Measurements from ENCODE around the gene IGFBPL1.
"Not testable (repeated sequence)": the region's sequence is repeated elsewhere in the genome, so short reads cannot be mapped to it uniquely, and the experiment has no call there.

IGFBPL1 gene

DNA sequence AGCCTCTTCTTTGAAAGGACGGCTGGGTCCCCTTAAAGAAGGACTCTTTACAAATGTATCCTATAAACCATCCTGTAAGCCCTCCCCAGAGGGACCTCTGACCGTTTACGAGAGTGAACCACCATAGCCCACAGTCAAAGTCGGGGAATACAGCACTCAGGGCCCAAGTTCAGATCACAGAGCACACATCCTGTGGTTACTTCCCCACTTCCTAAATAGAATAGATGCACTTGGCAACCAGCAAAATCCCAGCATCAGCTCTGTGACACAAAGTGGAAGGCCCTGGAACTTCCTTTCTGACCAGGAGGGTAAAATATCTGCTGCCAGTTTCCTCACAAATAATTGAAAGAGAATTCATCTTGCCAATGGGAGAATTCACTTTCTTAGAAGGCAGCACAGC lies 6.9 kb upstream of the IGFBPL1 start:
- no peak for DNase-seq

DNA sequence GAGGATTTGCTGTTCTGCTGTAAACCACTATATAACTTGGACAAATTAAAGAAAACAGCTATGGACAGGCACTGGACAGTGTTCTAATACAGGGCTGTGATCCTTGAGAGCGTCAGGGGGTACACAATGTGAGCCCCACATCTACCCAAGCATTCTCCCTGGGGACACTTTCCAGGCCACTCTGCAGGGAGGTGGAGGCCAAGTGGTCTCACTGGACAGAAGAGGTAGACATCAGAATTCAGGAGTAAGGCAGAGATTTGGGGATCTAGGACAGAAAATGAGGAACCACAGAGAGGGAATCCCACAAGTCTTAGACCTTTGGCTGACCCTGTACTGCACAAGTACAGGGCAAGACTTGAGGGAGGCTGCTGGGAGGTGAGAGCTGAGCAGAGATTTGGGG lies 3.8 kb upstream of the IGFBPL1 start:
- no peak for DNase-seq

DNA sequence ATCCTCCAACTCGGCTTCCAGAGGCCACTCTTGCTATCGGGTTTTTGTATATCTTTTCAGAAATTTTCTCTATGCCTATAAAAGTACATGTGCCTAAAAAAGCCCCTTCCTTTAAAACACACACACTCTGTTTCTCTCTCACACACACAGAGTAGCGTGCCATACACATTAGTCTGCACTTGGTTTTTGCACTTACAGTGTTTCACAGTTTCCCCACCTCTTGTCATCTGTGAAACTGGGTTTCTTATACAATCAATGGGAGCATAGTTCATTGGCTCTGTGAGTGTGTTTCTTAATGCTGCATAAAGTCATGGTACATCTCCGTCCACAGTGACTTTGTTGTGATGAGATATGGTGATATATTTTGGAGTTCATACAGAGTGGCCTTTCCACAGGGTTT lies 664 bp upstream of the IGFBPL1 start:
- DNase-seq, result no peak

DNA sequence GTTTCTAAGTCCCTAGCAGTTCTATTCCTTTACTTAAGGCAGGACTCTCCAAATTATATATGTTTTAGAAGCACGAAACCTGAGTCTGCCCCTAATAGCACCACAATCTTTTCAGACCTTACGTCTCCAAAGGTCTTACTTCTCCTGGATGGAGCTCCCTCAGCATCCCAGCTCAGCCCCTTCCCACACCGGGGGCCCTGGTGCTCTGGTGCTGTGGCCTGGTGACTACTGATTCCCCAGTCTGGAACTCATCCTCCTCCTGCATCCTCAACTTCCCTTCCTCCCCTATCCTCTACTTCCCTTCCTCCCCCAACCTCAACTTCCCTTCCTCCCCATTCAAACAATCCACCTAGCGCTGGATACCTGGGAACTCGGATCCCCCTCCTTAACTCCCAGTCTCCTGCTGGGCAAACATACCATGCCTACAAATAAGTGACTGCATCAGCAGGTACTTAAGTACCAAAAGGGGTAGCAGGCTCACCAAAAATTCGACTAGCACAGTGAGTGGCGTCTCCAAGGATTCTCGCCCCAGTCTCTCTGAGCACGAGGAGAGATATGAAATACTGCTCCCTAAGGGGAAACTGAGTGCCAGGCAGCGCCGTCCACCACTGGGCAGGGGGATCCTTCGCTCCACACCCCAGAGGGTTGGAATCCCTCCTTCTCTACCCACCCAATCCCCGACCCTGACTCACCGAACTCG lies 831 bp downstream of the IGFBPL1 start:
- DNase-seq, result no peak

DNA sequence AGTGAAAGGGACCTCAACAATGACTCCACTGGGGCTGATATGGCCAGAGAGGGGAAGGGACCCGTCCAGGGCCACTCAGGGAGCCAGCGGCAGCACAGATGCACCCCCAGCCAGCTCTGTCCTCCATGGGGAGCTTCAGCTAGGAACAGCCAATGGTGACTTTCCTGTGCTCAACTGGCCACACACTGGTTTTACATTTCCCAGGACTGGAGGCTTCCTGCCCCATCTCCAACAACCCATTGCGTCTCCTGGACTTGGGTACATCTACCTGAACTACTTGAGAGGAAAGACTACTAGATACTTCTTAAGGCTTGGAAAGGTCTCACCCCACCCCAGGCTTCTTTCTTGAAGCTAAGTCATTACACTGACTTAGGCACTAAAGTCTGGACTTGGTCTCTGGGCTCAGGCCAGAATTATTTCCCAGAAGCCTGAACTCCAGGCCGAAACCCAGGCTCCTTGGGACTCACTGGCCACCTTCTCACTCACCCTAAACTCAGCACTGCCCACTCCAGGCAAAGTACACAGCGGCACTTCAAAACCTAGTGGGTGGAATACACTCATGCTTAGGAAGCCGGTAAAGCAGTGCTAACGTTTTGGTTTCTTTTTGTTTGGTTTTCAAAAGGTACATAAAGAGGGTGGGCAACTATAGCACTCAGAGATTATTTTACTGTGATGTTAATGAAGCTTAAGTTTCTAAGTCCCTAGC lies 1.5 kb downstream of the IGFBPL1 start:
- no peak for DNase-seq

DNA sequence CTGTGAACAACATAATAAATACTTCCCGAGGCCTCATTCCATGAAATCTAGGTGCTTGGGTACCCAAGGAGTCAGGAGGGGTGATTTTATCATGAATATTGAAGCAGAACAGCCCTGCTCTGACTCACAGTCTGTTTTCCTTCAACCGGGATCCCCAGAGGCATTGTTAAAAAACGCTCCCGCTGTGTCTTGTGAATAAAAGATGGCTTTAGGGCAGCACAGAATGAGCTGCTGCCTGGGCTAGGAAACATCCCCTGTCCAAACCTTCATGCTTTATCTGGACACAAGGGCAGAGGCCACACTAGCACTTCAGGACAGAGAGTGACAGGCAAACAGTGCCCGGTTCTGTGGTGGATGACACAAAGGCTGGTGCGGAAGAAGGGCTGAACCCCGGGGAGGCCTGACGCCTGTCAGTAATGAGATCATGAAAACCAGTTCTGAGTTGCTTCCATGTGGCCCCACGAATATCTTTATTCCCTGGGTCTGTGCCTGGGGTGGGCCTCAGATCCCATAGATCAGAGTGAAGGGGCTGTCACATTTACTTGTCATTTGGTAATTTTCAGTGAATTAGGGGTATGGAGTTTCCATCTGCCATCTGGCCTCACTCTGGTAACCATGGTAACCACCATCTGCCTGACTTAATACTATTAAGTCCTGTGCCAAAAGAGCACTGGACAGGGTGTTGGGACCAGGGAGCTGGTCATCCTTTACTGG lies 2.6 kb downstream of the IGFBPL1 start:
- peak in 1 of 2 experiments; percentile 62 for DNase-seq

DNA sequence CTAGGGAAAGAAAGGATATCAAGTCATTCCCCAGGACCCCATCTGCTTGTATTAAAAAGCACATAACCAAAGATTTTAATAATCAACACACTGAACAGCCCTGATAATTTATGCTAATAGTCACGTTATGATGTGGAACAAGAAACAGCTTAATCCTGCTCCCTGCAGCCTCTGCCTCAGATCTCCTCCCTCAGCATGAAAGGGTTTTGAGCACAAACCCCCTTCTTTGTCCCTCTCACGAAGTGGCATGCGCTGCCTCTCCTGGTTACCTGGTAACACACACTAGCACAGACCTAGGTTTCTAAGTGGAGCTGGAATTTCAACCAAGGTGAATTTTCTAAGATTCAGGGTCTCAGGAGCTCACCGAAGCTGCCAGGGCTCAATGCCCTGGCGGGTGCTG lies 5.1 kb downstream of the IGFBPL1 start:
- DNase-seq, result no peak

DNA sequence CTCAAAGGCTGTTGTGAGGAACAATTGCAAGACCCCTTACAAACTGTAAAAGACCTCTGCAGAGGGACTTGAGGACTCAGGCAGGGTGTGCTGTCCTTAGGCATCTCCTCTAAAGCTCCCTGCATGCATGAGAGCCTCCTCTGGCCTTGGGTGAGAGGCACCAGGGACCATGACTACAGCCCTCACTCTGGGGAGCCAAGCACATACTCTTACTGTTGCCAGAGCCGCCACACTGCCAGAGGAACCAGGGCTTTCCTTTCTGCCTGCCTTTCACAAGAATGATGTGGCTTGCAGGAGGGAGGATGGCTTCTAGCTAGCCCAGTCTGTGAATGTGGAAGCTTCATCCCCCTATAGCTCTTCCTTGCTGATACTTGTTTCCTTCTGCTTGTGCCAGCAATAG lies 5.9 kb downstream of the IGFBPL1 start:
- no peak for DNase-seq

DNA sequence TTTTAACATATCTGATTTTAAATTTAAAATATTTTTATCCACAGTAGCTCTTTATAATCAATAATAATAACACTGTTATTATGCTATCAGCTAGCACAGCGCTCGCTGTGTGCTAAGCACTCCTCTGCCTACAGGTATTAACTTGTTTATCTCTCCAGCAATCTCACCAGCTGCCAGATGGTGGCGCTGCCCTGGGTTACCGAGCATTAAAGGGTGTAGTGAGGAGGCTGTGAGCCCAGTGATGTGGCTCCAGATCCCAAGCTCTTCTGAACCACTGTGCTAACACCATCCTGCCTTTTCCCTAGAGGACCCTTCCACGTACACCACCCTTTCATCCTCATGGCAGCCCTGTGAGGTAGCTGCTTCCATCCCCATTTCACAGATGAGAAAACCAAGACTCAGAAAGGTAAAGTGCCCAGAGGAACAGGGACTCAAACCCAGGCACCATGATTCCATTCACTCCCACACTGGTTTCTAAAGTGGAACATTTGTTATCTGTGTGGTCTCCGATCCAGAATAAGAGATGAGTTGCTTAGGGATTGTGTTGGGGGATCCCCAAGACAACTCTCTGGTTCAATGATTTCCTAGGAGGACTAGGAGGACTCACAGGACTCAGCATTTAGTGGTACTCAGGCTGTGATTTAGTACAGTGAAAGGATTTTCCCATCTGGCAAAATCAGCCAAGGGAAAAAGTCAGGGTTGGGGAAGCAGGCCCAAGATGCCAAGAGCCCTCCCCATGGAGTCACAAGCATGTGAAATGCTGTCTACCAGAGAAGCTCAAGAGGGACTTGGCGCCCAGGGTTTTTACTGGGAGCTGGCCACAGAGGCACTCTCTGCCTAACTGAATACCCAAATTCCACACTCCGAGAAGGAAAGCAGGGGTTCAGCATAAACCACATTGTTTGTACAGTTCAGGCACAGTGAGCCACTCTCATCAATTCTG lies 7.0 kb downstream of the IGFBPL1 start:
- no peak for DNase-seq

DNA sequence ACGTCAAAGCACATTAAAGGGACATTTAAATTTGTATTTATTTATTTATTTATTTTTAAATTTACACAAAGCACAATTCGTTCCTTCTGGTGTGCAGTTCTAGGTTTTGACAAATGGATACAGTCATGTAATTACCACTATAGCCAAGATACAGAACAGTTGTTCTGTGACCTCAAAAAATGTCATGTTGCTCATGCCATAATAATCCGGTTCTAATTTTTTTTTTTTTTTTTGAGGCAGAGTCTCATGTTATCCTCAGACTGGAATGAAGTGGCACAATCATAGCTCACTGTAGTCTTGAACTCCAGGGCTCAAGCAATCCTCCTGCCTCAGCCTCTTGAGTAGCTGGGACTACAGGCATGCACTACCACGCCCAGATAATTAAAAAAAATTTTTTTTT lies 7.8 kb downstream of the IGFBPL1 start:
- DNase-seq, result no peak

DNA sequence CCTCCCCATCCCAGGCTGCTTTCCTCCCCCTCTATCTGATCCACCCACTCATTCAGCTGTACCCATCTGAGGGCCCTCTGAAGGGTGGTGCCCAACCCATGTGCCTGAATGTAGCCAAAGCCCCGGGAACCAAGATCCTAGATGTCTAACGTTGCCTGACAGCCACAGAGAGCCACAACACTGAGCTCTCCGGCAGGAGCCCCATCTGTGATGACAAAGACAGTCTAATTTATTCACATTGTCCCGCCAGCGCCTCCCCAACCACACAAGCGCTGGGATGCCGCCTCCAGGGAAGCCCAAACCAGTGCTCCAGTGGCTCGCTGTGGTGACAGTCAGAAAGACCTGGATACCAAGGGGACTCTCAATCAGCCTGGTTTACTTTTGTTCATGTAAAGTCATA lies 8.4 kb downstream of the IGFBPL1 start:
- no peak for DNase-seq

DNA sequence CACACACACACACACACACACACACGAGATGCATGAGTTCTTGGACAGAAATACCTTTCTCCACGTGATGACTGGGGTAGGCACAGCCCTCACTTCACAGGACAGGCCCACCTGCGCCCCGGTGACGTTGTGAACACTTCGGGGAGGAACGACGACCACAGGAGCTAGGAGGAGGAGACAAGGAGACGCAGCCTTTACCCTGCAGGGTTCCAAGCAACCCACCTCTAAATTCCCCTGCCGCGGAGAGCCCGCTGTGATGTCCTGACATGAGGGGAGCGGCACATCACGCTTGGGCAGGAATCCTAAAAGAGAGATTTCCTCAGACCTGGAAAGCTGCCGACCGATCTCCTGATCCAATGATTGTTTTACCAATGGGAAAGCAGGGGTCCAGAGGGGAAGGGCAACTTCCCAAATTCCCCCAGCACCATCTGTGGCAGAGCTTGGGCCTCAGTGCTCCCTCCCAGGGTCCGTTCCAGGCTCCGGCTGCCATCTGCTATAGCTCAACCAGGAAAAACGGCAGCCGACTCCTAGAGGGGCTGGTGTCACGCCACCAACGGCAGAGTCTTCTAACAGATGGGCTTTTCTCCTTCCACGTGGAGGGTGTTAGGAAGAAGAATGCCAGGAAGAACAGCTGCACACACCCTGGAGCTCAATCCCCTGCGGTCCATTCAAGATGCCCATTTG lies 10.1 kb downstream of the IGFBPL1 start:
- DNase-seq, result peak in 1 of 2 experiments; percentile 50

DNA sequence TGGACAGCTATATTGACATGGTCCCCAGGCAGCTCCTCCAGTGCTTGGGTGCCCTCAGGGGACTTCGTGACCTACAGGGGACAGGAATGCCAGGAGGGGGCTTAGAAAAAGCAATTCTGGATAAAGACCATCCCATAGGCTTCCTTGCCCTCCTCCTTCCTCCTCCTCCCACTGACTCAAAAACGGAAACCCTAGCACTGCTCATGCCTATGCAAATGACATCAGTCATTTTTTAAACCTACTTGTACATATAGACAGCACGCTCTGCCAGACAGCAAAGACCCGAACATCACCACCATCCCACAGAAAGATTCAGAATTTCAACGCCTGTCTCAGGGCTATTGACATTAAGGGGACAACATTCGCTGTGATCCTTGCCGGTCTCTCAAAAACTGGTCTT lies 11.0 kb downstream of the IGFBPL1 start:
- DNase-seq, result no peak

DNA sequence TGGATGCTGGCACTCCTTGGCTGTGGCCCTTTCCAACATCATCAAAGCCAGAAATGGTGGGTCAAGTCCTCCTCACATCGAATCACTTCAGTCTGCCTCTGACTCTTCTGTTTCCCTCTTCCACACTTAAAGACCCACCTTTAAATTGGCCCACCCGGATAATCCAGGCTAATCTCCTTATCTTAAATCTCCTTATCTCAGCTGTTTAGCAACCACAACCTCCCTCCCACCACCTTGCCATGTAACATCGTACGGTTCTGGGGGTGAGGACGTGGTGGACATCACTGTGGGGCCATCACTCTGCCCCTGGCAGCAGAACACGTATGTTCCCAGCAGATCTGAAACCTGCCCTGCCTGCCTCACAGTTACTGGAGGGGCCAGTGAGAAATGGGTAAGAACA lies 11.5 kb downstream of the IGFBPL1 start:
- DNase-seq, result no peak

DNA sequence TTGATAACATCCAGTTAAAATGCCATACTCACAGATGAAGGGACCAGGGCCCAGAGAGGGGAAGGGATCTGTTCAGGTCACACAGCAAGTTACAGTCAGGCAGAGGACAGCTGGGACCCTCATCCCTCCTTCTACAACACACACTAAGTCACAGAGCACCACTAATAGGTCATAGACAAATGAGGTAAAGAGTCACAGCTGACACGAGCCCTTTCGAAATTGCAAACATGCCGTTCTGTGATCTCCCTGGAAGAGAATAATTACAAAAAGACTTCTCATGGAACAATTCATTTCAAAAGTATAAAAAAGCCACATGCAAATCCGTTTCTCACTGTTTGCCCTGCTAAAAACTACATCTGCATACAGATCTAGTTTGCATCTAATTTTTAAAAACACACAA lies 15.5 kb downstream of the IGFBPL1 start:
- no peak for DNase-seq

DNA sequence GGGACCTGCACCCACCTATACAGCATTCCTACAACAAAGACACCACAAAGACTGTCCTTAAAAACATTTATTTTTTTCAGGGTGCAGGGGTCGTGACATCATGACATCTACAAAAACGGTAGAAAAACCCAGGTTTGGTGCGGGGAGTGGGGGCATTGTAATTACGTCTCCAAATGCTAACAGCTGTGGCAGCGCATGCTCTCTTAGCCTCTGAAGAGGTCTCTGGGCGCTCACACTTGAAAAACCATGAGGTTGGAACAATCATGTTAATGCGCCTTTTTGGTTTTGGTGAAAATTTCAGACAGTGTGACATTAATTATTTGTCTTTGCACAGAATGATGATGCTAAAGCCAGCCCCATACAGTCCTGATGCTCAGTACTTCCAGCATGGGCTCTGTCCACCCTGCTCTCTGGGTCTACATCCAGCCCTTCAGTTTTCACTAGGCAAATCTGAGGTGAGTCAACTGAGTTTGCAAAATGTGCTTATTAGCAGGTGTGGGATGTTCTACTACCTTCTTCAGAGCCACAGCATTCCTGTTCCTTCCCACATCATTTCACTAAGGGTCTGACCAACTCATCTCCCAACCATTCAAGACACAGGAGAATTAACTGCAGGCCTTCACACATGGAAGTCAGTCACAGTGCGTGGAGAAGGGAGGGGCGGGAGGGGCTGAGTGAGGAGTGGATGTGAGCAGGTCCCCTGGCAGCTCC lies 17.6 kb downstream of the IGFBPL1 start:
- DNase-seq, result no peak

DNA sequence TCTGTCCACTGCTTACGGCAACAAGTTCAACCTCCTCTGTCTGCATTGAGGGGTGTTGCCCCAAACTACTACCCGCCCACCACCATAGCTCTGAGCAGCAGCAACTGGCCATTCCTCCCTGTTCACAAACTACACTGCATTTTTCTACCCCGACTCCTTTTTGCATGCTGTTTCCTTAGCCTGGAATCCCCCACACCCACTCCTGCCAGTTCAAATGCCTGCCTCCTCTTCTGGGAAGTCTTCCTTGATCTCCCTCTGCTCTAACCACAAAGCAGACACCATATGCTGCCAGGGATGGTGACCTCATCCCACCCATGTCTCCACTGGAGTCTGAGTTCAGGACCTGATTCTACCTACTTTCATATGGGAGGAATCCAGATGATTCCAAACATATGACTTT lies 18.5 kb downstream of the IGFBPL1 start:
- no peak for DNase-seq

DNA sequence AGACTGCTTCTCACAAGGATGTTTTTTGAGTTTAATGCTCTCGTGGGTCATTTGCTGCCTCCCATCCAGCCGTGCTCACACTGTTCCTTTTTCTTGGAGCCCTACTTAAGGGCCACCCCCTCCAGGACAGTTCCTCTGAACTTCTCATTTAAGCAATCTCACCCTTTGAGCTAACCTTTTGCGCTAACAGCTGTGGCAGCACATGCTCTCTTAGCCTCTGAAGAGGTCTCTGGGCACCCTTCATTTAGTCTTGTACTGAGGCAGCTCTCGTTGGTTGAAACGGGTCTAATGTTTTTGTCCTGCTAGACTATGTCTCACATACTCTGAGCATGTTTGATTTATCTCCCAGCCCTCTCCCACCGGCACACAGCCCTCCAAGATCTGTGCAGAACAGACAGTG lies 19.9 kb downstream of the IGFBPL1 start:
- DNase-seq, result no peak

DNA sequence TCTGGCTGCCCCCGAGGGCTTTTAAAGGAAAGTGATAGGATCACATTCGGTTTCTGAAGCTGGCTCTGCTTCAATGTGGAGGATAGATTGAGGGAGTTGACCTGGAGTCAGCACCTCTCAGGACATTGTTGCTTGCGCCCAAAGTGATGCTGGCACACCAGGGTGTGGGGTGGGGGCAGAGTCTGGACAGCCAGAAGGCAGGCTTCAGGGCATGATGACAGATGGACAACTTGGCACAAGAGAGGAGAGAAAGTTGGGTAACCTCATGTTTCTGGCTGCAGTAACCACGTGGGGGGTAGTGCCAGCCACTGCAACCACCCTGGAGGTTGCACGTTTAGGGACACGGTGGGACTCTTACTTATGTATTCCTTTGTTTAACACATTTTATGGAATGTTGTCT lies 22.3 kb downstream of the IGFBPL1 start:
- DNase-seq, result no peak

DNA sequence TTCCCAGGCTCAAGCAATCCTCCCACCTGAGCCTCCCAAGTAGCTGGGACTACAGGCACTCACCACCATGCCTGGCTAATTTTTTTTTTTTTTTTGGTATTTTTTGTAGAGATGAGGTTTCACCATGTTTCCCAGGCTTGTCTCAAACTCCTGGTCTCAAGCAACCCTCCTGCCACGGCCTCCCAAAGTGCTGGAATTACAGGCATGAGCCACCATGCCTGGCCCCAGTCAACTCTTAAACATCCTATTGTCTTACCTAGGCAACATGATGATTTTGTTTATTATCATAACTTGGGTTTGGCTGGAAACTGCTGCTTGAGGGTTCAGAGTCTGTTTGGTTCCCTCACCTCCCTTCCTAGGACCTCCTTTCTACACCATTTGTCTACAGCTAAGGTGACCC lies 25.1 kb downstream of the IGFBPL1 start:
- DNase-seq, result not testable (repeated sequence)

DNA sequence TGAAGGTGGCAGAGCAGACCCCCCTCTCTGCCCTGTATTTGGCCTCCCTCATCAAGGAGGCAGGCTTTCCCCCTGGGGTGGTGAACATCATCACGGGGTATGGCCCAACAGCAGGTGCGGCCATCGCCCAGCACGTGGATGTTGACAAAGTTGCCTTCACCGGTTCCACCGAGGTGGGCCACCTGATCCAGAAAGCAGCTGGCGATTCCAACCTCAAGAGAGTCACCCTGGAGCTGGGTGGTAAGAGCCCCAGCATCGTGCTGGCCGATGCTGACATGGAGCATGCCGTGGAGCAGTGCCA lies 27.9 kb downstream of the IGFBPL1 start:
- no peak for DNase-seq
